CD14-positive monocyte (primary cell): ENCODE results near the gene RAB31. TPM values are rescaled to one million over a fixed set of nuclear protein-coding genes. Genes with fewer than 3 reads are reported as not detected.
A peak's percentile ranks its signal among the peaks of the same experiment; 100 is the strongest.

Experiments used
- DNase-seq, 3 donors: peaks; one replicate each; pipeline ENCODE4 v3.0.0-alpha.2; 2011 to 2022
- H2AFZ ChIP-seq: 2 replicates; pipeline ENCODE4 v1.6.0; 2012; ENCODE audit warnings: mild to moderate bottlenecking, low read depth, low read length, inconsistent platforms; ENCODE audit not compliant: insufficient read depth, poor library complexity, severe bottlenecking
- H3K27ac ChIP-seq, 2 donors: 1 replicate in 1 of 2; 2 replicates in 1 of 2; pipeline ENCODE4 v1.5.1; 2012 to 2013; ENCODE audit warnings: low read length in 2 of 2, control low read depth in 1 of 2, inconsistent platforms in 1 of 2, low read depth in 1 of 2, mild to moderate bottlenecking in 1 of 2
- H3K27me3 ChIP-seq, 2 donors: one replicate each; pipeline versions ENCODE4 v1.6.0 to v1.6.1; 2011 to 2013; ENCODE audit warnings: low read length in 2 of 2; ENCODE audit not compliant: control insufficient read depth in 2 of 2, insufficient read depth in 2 of 2
- H3K36me3 ChIP-seq, 2 donors: replicated peaks in 1 of 2; 1 replicate in 1 of 2; 2 replicates in 1 of 2; pipeline versions ENCODE4 v1.5.1 to v1.6.1; 2012 to 2013; ENCODE audit warnings: low read length in 2 of 2, control low read depth in 1 of 2, inconsistent platforms in 1 of 2, mild to moderate bottlenecking in 1 of 2; ENCODE audit not compliant: insufficient read depth in 2 of 2, control insufficient read depth in 1 of 2
- H3K4me1 ChIP-seq, 2 donors: 1 replicate in 1 of 2; 2 replicates in 1 of 2; pipeline versions ENCODE4 v1.5.1 to v1.6.1; 2012 to 2013; ENCODE audit warnings: low read length in 2 of 2, control low read depth in 1 of 2, inconsistent platforms in 1 of 2, mild to moderate bottlenecking in 1 of 2, moderate library complexity in 1 of 2; ENCODE audit not compliant: insufficient read depth in 2 of 2, control insufficient read depth in 1 of 2
- H3K4me2 ChIP-seq: replicated peaks from 2 replicates; pipeline ENCODE3; 2012; ENCODE audit warnings: low read length, moderate library complexity, mild to moderate bottlenecking; ENCODE audit not compliant: poor library complexity, severe bottlenecking; ENCODE audit errors: extremely low read depth
- H3K4me3 ChIP-seq, 3 experiments: fragments of 200-600 bp in 1 of 3; sonication (generic) in 1 of 3; replicated peaks in 1 of 3; 1 replicate in 2 of 3; 2 replicates in 1 of 3; pipeline ENCODE4 v1.5.1; 2011 to 2013; ENCODE audit warnings: low read length in 3 of 3, mild to moderate bottlenecking in 3 of 3, control low read depth in 2 of 3, low read depth in 2 of 3, inconsistent platforms in 1 of 3, moderate library complexity in 1 of 3
- H3K79me2 ChIP-seq: 2 replicates; pipeline ENCODE4 v1.6.0; 2012; ENCODE audit warnings: mild to moderate bottlenecking, control low read depth, inconsistent platforms, low read length, moderate library complexity; ENCODE audit not compliant: insufficient read depth
- H3K9ac ChIP-seq: 2 replicates; pipeline ENCODE4 v1.6.0; 2017; ENCODE audit warnings: low read length, mild to moderate bottlenecking; ENCODE audit not compliant: insufficient read depth, poor library complexity, severe bottlenecking
- H3K9me3 ChIP-seq, 2 donors: replicated peaks in 1 of 2; 1 replicate in 1 of 2; 2 replicates in 1 of 2; pipeline versions ENCODE4 v1.5.1 to v1.6.1; 2012 to 2013; ENCODE audit warnings: low read length in 2 of 2, control low read depth in 1 of 2; ENCODE audit not compliant: control insufficient read depth in 1 of 2, insufficient read depth in 1 of 2
- H4K20me1 ChIP-seq: 2 replicates; pipeline ENCODE4 v1.6.0; 2012; ENCODE audit warnings: mild to moderate bottlenecking, low read length, control low read depth, moderate library complexity; ENCODE audit not compliant: insufficient read depth
- H3K27ac Mint-ChIP-seq, 7 donors: one replicate each; pipeline ENCODE4 v1.8.0; 2020; ENCODE audit warnings: mild to moderate bottlenecking in 7 of 7, mixed read lengths in 7 of 7, moderate library complexity in 6 of 7, inconsistent platforms in 2 of 7
- H3K27me3 Mint-ChIP-seq, 3 donors: one replicate each; pipeline ENCODE4 v1.8.0; 2021 to 2022; ENCODE audit warnings: low read depth in 3 of 3, mild to moderate bottlenecking in 3 of 3, mixed read lengths in 3 of 3, moderate library complexity in 3 of 3, inconsistent platforms in 1 of 3
- H3K36me3 Mint-ChIP-seq, 2 donors: one replicate each; pipeline ENCODE4 v1.8.0; 2020; ENCODE audit warnings: mixed read lengths in 2 of 2, inconsistent platforms in 1 of 2, mild to moderate bottlenecking in 1 of 2
- H3K4me1 Mint-ChIP-seq: one replicate; pipeline ENCODE4 v1.8.0; 2020; ENCODE audit warnings: mild to moderate bottlenecking, mixed read lengths
- H3K4me3 Mint-ChIP-seq, 2 donors: one replicate each; pipeline ENCODE4 v1.8.0; 2020; ENCODE audit warnings: mild to moderate bottlenecking in 2 of 2, mixed read lengths in 2 of 2, moderate library complexity in 1 of 2
- H3K9me3 Mint-ChIP-seq, 7 donors: one replicate each; pipeline ENCODE4 v1.8.0; 2020 to 2022; ENCODE audit warnings: mixed read lengths in 7 of 7, mild to moderate bottlenecking in 6 of 7, moderate library complexity in 6 of 7, inconsistent platforms in 2 of 7
- CTCF ChIP-seq: fragments of 200-600 bp; IDR thresholded peaks from one replicate; pipeline ENCODE4 v1.8.0; 2022; ENCODE audit warnings: antibody characterized with exemption, mild to moderate bottlenecking
- WGBS: methylation state at CpG from one replicate; pipeline ENCODE4 v1.1.5; 2013; ENCODE audit warnings: missing lambda C conversion rate; ENCODE audit not compliant: insufficient coverage; 5-methylcytosine and 5-hydroxymethylcytosine counted together
- intact Hi-C, 2 donors: fragments of 100-400 bp; cut with micrococcal nuclease; formaldehyde crosslinking; loops; one replicate each; pipeline versions ENCODE4 v1.15.0 to v1.15.1; 2023
- polyA plus RNA-seq, 3 donors: library from polyadenylated mRNA; depleted of rRNA in 1 of 3; unstranded in 2 of 3; stranded (reverse) in 1 of 3; fragments of 300-500 nt in 2 of 3; fragments of >200 nt in 1 of 3; fragmentation: Illumina TruSeq in 2 of 3; gene quantifications; 1 replicate in 2 of 3; 2 replicates in 1 of 3; pipeline ENCODE4 v1.2.3, GENCODE V29; 2012 to 2021

Gene RAB31
- polyA plus RNA-seq, 3 donors = 106 to 367 (median 348) TPM

- Mint-ChIP-seq H3K4me1 (peaks cover 6% of the 10 kb centered on the region), H3K36me3 (no peaks in the 10 kb centered on the region), H3K4me3 (no peak within 1 kb of the TSS), H3K27ac (peak within 1 kb of the TSS in 1 of 7 donors; percentile 33), H3K9me3 (peaks cover 0 to 10% (median 2%) of the 10 kb centered on the region in 7 donors), H3K27me3 (peaks cover 0 to 8% (median 6%) of the 10 kb centered on the region in 3 donors)
- H4K20me1 ChIP-seq = no peaks in the 10 kb centered on the region
- H2AFZ ChIP-seq = no peak within 1 kb of the TSS
- no peak within 1 kb of the TSS for H3K4me2 ChIP-seq
- intact Hi-C loops = no loop called here
- peaks cover 0 to 4% of the 10 kb centered on the region in 2 donors for H3K4me1 ChIP-seq
- no peak for DNase-seq
- no peaks in the 10 kb centered on the region for H3K79me2 ChIP-seq
- H3K27me3 ChIP-seq = no peaks in the 10 kb centered on the region
- no peak for TF ChIP-seq CTCF
- 99% methylated on average over 4 of the region's 8 CpGs for WGBS
- no peaks in the 10 kb centered on the region for H3K36me3 ChIP-seq
- no peak within 1 kb of the TSS for H3K9ac ChIP-seq
- no peak within 1 kb of the TSS for H3K27ac ChIP-seq
- no peaks in the 10 kb centered on the region for H3K9me3 ChIP-seq
- no peak within 1 kb of the TSS for H3K4me3 ChIP-seq
Measured at GRCh38 chr18:9885170-9886004, 177.3 kb downstream of the RAB31 start, which contains the start of gene TXNDC2. TXNDC2 (plus strand) TSS chr18:9885973; CDS start chr18:9886681, 708 bp downstream.

- no peak for DNase-seq
- no peaks in the 10 kb centered on the region for H3K9me3 ChIP-seq
- no peaks in the 10 kb centered on the region for H3K36me3 ChIP-seq
- H3K27me3 ChIP-seq = no peaks in the 10 kb centered on the region
- H3K79me2 ChIP-seq = no peaks in the 10 kb centered on the region
- H4K20me1 ChIP-seq = no peaks in the 10 kb centered on the region
- H3K4me3 ChIP-seq = no peak overlapping the region
- Mint-ChIP-seq H3K4me3 (no peak overlapping the region), H3K36me3 (no peaks in the 10 kb centered on the region), H3K27ac (no peak overlapping the region), H3K27me3 (peaks cover 0 to 8% (median 6%) of the 10 kb centered on the region in 3 donors), H3K9me3 (peaks cover 0 to 10% (median 2%) of the 10 kb centered on the region in 7 donors), H3K4me1 (peaks cover 6% of the 10 kb centered on the region)
- intact Hi-C loops = no loop called here
- peaks cover 0 to 4% of the 10 kb centered on the region in 2 donors for H3K4me1 ChIP-seq
- H3K4me2 ChIP-seq = no peak overlapping the region
- no peak overlapping the region for H3K9ac ChIP-seq
- no peak overlapping the region for H3K27ac ChIP-seq
- WGBS = 100% methylated on average over 1 of the region's 3 CpGs
- no peak overlapping the region for H2AFZ ChIP-seq
- TF ChIP-seq CTCF = no peak
Measured at GRCh38 chr18:9886005-9886348, 177.9 kb downstream of the RAB31 start.
